Prostate gland (tissue), 2 donors: ENCODE results near the gene GLT1D1.

ENCODE experiments used
- CTCF ChIP-seq, 4 experiments: fragments of 200-600 bp in 2 of 4; fragments of 450-650 bp in 2 of 4; sonication (generic) in 2 of 4; IDR thresholded peaks; 1 replicate in 3 of 4; 2 replicates in 1 of 4; pipeline ENCODE4 v1.5.1; 2016 to 2019; ENCODE audit warnings: antibody characterized with exemption in 4 of 4, mild to moderate bottlenecking in 2 of 4, moderate library complexity in 2 of 4
- POLR2A ChIP-seq: fragments of 450-650 bp; IDR thresholded peaks from one replicate; pipeline ENCODE4 v1.6.1; 2016; ENCODE audit warnings: antibody characterized with exemption, mild to moderate bottlenecking
- POLR2AphosphoS5 ChIP-seq: sonication (generic); formaldehyde crosslinking; IDR thresholded peaks from one replicate; pipeline ENCODE4 v1.6.1; 2017; ENCODE audit warnings: antibody characterized with exemption

- TF ChIP-seq POLR2A (no peak), CTCF (IDR thresholded peaks at IDR 0.05) (no peak), POLR2AphosphoS5 (no peak)
These were observed 124.8 kb downstream of the GLT1D1 start for GRCh38 chr12:128978067-128978466.
